RWPE1 (cell line): ENCODE measurements around the gene DHPS.

Experiments used
- CTCF ChIA-PET: fragments of 350-600 bp; sonication (Branson Sonifier 250); formaldehyde crosslinking; extraction: SDS; loops from one replicate; lab custom pipeline; 2021; lab: Yijun Ruan, JAX
- POLR2A ChIA-PET: fragments of 400-600 bp; formaldehyde crosslinking; extraction: SDS; loops from one replicate; lab custom pipeline; 2020; ENCODE audit warnings: antibody characterized with exemption; ENCODE audit not compliant: low non-redundant PET; lab: Yijun Ruan, JAX
- DNase-seq: peaks from one replicate; pipeline ENCODE4 v3.0.0; 2012; ENCODE audit warnings: low spot score
- H3K27ac ChIP-seq: fragments of 450-650 bp; 2 replicates; pipeline ENCODE4 v1.5.1; 2017
- TF ChIP-seq, protein P1 (sequence below): fragments of 450-650 bp; conservative IDR thresholded peaks from 2 replicates; pipeline ENCODE4 v1.5.1; 2017; ENCODE audit warnings: low read depth, mild to moderate bottlenecking

DHPS gene

DNA sequence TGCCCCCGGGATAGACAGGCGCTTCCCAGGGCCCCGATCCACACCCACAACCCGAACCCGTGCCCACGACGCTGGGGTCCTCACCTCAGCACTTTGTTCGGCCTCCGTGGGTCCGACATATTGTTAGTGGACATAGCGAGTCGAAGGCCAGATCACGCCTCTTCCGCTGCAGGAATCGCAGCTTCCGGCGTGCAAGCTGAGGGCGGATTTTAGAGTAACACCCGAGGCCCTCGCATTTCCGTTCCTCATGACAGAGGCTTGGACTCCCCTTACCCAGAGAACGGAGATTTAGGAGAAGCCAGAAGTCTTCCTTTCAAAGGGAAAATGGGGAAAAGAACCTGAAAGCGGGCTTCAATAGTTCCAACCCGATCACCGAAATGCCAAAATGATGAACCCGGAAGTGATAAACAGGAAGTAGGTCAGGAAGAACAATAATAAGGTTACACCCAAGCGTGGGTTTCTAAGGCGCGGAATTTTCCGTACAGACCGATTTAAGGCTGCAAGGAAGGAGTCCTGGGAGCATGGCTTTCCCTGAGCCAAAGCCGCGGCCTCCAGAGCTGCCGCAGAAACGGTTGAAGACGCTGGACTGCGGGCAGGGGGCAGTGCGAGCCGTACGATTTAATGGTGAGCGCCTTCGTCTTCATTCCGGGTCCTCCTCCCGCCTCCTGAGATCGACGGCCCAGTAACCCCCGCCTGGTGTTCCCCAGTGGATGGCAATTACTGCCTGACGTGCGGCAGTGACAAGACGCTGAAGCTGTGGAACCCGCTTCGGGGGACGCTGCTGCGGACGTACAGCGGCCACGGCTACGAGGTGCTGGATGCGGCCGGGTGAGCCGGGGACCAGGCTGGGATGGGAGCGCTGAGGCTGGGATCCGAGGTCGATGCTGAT is 12.2 kb downstream of the DHPS start:
- DNase-seq: peak; percentile 66
- ChIA-PET POLR2A (interaction anchor here (0.5 kb wide), 1 partner anchor 8 kb away, joined by 3 read pairs; no protein-coding TSS in a partner anchor), CTCF (no interaction called here)
- TF ChIP-seq, protein P1, sequence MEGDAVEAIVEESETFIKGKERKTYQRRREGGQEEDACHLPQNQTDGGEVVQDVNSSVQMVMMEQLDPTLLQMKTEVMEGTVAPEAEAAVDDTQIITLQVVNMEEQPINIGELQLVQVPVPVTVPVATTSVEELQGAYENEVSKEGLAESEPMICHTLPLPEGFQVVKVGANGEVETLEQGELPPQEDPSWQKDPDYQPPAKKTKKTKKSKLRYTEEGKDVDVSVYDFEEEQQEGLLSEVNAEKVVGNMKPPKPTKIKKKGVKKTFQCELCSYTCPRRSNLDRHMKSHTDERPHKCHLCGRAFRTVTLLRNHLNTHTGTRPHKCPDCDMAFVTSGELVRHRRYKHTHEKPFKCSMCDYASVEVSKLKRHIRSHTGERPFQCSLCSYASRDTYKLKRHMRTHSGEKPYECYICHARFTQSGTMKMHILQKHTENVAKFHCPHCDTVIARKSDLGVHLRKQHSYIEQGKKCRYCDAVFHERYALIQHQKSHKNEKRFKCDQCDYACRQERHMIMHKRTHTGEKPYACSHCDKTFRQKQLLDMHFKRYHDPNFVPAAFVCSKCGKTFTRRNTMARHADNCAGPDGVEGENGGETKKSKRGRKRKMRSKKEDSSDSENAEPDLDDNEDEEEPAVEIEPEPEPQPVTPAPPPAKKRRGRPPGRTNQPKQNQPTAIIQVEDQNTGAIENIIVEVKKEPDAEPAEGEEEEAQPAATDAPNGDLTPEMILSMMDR: no peak
- H3K27ac ChIP-seq: peak overlapping the region; percentile 87

DNA sequence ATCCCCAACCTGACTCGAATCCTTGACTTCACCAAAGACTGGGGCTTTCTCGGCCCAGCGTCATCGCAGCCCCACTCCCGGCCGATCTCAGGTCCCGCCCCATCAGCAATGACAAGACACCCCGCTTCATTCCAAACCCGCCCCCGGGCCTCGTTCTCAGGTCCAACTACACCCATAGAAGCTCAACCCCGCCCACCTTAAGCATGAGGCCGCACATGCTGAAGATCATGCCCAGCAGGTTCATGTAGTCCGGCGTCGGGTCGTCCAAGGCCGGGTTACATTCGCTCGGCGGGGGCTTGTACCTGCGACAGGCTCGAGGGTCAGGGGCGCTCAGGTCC is 12.8 kb downstream of the DHPS start:
- peak overlapping the region; percentile 87 for H3K27ac ChIP-seq
- DNase-seq: peak; percentile 53
- ChIA-PET CTCF (no interaction called here), POLR2A (interaction anchor here (0.5 to 0.6 kb wide), 2 partner anchors 9 to 123 kb away, joined by 3 read pairs; no protein-coding TSS in a partner anchor)
- TF ChIP-seq, protein P1: no peak

- TF ChIP-seq, protein P1: no peak
- no peak for DNase-seq
- ChIA-PET POLR2A (interaction anchor here (0.6 kb wide), 1 partner anchor 123 kb away, joined by 3 read pairs; no protein-coding TSS in a partner anchor), CTCF (no interaction called here)
- peak overlapping the region; percentile 87 for H3K27ac ChIP-seq
Observed at GRCh38 chr19:12668346-12668745, 13.3 kb downstream of the DHPS start.

- peak overlapping the region; percentile 87 for H3K27ac ChIP-seq
- TF ChIP-seq, protein P1: no peak
- POLR2A ChIA-PET: no interaction called here
- CTCF ChIA-PET: no interaction called here
- no peak for DNase-seq
Observed at GRCh38 chr19:12667731-12668302, 13.9 kb downstream of the DHPS start.

- TF ChIP-seq, protein P1: no peak
- ChIA-PET POLR2A (interaction anchor here (0.6 kb wide), 1 partner anchor 17 kb away, joined by 4 read pairs; no protein-coding TSS in a partner anchor), CTCF (interaction anchor here (0.6 to 0.7 kb wide), 2 partner anchors 15 to 26 kb away, joined by 3 to 4 read pairs; no protein-coding TSS in a partner anchor)
- DNase-seq: peak; percentile 90
- H3K27ac ChIP-seq: peak within 1 kb of the TSS; percentile 87
Observed at GRCh38 chr19:12666265-12667048, 15.2 kb downstream of the DHPS start, which contains the start of the genes MAN2B1 and WDR83. MAN2B1 (minus strand) TSS chr19:12666742; CDS start chr19:12666701, 41 bp downstream. WDR83 (plus strand) TSS chr19:12666807; CDS start chr19:12669791, 2,984 bp downstream.
